HepG2 (cell line): Measurements from ENCODE around the gene SLC6A16. TPM values are rescaled to one million over a fixed set of nuclear protein-coding genes. Genes with fewer than 3 reads are reported as not detected.
A peak's percentile ranks its signal among the peaks of the same experiment; 100 is the strongest.

Source experiments
- TBX2 ChIP-seq: sonication (generic); formaldehyde crosslinking; IDR thresholded peaks from 2 replicates; pipeline ENCODE4 v1.5.0; 2020; ENCODE audit warnings: missing genetic modification reagents, mild to moderate bottlenecking, borderline replicate concordance
- ZBTB38 ChIP-seq: sonication (generic); formaldehyde crosslinking; IDR thresholded peaks from 2 replicates; pipeline ENCODE4 v1.5.1; 2020; ENCODE audit warnings: mild to moderate bottlenecking, missing genetic modification reagents
- ZNF709 ChIP-seq: sonication (generic); formaldehyde crosslinking; IDR thresholded peaks from 2 replicates; pipeline ENCODE4 v1.5.0; 2020; ENCODE audit warnings: mild to moderate bottlenecking, missing genetic modification reagents
- ZZZ3 ChIP-seq: sonication (generic); formaldehyde crosslinking; IDR thresholded peaks from 2 replicates; pipeline ENCODE4 v1.4.0; 2020; ENCODE audit warnings: missing genetic modification reagents, mild to moderate bottlenecking, borderline replicate concordance
- polyA plus RNA-seq, 8 experiments: library from polyadenylated mRNA; depleted of rRNA in 3 of 8; stranded (reverse) in 7 of 8; unstranded in 1 of 8; fragments of >200 nt; fragmentation: Illumina TruSeq in 4 of 8; extraction: Trizol in 4 of 8; gene quantifications; 2 replicates each; pipeline versions ENCODE4 v1.2.1 to v1.2.3, GENCODE V29; 2011 to 2016; ENCODE audit warnings: low read depth in 4 of 8, missing spikeins in 1 of 8, mixed read lengths in 1 of 8; ENCODE audit not compliant: insufficient read depth in 1 of 8
- total RNA-seq, 5 experiments: library from RNA; depleted of rRNA; stranded (reverse); fragments of >200 nt; fragmentation: Illumina TruSeq; extraction: Trizol; gene quantifications; 2 replicates each; pipeline ENCODE4 v1.2.3, GENCODE V29; 2016; ENCODE audit warnings: low read depth in 1 of 5
- TF ChIP-seq, protein P1 (sequence below): sonication (generic); formaldehyde crosslinking; IDR thresholded peaks from 2 replicates; pipeline ENCODE4 v1.4.0; 2020; ENCODE audit warnings: mild to moderate bottlenecking, missing genetic modification reagents
- TF ChIP-seq, protein P2 (sequence below): sonication (generic); formaldehyde crosslinking; IDR thresholded peaks from 2 replicates; pipeline ENCODE4 v1.8.1; 2023; ENCODE audit warnings: mild to moderate bottlenecking, inconsistent platforms, moderate library complexity, missing genetic modification reagents, borderline replicate concordance
- TF ChIP-seq, protein P3 (sequence below): IDR thresholded peaks from 2 replicates; pipeline ENCODE4 v1.6.1; 2012; ENCODE audit warnings: low read length, improper control_type of control experiment
- TF ChIP-seq, protein P4 (sequence below): sonication (generic); formaldehyde crosslinking; IDR thresholded peaks from 2 replicates; pipeline ENCODE4 v1.4.0; 2020; ENCODE audit warnings: mild to moderate bottlenecking, missing genetic modification reagents, borderline replicate concordance

Gene SLC6A16
- total and polyA plus RNA-seq, 2 of the 13 experiments (the other 11 are each of a cell fraction or from before 2014, with no cell fraction given), result 0.07 to 0.18 TPM

DNA sequence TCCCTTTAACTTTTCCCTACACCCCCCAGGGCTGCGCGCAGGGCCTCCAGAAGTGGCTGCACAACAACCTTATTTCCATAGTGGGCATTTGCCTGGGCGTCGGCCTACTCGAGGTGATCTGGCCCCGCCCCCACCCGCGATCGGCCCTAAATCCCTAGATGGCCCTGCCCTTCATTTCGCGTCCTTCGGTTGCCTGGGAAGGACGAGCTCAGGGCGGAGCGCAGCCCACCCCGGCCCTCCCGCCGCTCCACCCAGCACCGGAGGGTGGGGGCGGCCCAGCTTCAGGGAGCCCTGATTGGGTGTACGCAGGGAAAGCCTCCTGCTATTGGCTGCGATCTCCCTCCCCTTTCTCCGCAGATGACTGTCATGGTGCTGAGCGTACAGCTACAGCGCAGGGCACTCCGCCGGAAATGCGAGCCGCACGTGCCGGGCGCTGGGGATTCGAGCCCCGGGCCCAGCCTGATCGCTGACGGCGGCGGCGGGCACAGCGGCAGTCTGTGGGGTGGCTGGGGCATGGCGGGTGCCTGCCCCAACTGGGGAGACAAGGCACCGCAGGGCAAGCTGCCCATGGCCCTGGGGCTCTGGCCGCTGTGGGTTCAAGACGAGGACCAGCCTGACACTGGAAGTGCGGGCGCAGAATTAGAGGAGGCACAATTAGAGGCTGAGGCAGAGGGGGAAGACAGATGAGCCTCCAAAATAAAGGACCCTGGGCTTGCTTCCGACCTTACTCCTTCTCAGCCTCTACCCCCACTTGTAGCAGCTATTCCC is 14.5 kb upstream of the SLC6A16 start (continued):
- TF ChIP-seq, protein P1, sequence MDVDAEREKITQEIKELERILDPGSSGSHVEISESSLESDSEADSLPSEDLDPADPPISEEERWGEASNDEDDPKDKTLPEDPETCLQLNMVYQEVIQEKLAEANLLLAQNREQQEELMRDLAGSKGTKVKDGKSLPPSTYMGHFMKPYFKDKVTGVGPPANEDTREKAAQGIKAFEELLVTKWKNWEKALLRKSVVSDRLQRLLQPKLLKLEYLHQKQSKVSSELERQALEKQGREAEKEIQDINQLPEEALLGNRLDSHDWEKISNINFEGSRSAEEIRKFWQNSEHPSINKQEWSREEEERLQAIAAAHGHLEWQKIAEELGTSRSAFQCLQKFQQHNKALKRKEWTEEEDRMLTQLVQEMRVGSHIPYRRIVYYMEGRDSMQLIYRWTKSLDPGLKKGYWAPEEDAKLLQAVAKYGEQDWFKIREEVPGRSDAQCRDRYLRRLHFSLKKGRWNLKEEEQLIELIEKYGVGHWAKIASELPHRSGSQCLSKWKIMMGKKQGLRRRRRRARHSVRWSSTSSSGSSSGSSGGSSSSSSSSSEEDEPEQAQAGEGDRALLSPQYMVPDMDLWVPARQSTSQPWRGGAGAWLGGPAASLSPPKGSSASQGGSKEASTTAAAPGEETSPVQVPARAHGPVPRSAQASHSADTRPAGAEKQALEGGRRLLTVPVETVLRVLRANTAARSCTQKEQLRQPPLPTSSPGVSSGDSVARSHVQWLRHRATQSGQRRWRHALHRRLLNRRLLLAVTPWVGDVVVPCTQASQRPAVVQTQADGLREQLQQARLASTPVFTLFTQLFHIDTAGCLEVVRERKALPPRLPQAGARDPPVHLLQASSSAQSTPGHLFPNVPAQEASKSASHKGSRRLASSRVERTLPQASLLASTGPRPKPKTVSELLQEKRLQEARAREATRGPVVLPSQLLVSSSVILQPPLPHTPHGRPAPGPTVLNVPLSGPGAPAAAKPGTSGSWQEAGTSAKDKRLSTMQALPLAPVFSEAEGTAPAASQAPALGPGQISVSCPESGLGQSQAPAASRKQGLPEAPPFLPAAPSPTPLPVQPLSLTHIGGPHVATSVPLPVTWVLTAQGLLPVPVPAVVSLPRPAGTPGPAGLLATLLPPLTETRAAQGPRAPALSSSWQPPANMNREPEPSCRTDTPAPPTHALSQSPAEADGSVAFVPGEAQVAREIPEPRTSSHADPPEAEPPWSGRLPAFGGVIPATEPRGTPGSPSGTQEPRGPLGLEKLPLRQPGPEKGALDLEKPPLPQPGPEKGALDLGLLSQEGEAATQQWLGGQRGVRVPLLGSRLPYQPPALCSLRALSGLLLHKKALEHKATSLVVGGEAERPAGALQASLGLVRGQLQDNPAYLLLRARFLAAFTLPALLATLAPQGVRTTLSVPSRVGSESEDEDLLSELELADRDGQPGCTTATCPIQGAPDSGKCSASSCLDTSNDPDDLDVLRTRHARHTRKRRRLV (CRISPR knock-in tag), result no peak
- TF ChIP-seq, protein P2, sequence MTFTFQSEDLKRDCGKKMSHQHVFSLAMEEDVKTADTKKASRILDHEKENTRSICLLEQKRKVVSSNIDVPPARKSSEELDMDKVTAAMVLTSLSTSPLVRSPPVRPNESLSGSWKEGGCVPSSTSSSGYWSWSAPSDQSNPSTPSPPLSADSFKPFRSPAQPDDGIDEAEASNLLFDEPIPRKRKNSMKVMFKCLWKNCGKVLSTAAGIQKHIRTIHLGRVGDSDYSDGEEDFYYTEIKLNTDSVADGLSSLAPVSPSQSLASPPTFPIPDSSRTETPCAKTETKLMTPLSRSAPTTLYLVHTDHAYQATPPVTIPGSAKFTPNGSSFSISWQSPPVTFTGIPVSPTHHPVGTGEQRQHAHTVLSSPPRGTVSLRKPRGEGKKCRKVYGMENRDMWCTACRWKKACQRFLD (CRISPR knock-in tag), result no peak
- TF ChIP-seq ZZZ3 (CRISPR knock-in tag) (no peak), ZBTB38 (CRISPR knock-in tag) (0 out of 2 replicates have a peak, but pooled peaks have one; percentile 42), ZNF709 (CRISPR knock-in tag) (no peak), TBX2 (CRISPR knock-in tag) (0 out of 2 replicates have a peak, but pooled peaks have one; percentile 33)
- TF ChIP-seq, protein P3, sequence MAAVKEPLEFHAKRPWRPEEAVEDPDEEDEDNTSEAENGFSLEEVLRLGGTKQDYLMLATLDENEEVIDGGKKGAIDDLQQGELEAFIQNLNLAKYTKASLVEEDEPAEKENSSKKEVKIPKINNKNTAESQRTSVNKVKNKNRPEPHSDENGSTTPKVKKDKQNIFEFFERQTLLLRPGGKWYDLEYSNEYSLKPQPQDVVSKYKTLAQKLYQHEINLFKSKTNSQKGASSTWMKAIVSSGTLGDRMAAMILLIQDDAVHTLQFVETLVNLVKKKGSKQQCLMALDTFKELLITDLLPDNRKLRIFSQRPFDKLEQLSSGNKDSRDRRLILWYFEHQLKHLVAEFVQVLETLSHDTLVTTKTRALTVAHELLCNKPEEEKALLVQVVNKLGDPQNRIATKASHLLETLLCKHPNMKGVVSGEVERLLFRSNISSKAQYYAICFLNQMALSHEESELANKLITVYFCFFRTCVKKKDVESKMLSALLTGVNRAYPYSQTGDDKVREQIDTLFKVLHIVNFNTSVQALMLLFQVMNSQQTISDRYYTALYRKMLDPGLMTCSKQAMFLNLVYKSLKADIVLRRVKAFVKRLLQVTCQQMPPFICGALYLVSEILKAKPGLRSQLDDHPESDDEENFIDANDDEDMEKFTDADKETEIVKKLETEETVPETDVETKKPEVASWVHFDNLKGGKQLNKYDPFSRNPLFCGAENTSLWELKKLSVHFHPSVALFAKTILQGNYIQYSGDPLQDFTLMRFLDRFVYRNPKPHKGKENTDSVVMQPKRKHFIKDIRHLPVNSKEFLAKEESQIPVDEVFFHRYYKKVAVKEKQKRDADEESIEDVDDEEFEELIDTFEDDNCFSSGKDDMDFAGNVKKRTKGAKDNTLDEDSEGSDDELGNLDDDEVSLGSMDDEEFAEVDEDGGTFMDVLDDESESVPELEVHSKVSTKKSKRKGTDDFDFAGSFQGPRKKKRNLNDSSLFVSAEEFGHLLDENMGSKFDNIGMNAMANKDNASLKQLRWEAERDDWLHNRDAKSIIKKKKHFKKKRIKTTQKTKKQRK, result no peak
- TF ChIP-seq, protein P4, sequence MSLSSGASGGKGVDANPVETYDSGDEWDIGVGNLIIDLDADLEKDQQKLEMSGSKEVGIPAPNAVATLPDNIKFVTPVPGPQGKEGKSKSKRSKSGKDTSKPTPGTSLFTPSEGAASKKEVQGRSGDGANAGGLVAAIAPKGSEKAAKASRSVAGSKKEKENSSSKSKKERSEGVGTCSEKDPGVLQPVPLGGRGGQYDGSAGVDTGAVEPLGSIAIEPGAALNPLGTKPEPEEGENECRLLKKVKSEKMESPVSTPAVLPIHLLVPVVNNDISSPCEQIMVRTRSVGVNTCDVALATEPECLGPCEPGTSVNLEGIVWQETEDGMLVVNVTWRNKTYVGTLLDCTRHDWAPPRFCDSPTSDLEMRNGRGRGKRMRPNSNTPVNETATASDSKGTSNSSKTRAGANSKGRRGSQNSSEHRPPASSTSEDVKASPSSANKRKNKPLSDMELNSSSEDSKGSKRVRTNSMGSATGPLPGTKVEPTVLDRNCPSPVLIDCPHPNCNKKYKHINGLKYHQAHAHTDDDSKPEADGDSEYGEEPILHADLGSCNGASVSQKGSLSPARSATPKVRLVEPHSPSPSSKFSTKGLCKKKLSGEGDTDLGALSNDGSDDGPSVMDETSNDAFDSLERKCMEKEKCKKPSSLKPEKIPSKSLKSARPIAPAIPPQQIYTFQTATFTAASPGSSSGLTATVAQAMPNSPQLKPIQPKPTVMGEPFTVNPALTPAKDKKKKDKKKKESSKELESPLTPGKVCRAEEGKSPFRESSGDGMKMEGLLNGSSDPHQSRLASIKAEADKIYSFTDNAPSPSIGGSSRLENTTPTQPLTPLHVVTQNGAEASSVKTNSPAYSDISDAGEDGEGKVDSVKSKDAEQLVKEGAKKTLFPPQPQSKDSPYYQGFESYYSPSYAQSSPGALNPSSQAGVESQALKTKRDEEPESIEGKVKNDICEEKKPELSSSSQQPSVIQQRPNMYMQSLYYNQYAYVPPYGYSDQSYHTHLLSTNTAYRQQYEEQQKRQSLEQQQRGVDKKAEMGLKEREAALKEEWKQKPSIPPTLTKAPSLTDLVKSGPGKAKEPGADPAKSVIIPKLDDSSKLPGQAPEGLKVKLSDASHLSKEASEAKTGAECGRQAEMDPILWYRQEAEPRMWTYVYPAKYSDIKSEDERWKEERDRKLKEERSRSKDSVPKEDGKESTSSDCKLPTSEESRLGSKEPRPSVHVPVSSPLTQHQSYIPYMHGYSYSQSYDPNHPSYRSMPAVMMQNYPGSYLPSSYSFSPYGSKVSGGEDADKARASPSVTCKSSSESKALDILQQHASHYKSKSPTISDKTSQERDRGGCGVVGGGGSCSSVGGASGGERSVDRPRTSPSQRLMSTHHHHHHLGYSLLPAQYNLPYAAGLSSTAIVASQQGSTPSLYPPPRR (CRISPR knock-in tag), result no peak
